Body of pancreas (tissue), 4 donors: ENCODE results near the gene KIRREL1.

Source experiments
- CTCF ChIP-seq, 7 experiments: fragments of 450-650 bp in 4 of 7; fragments of 200-600 bp in 3 of 7; sonication (generic) in 3 of 7; IDR thresholded peaks; one replicate each; pipeline ENCODE4 v1.5.1; 2016 to 2019; ENCODE audit warnings: antibody characterized with exemption in 7 of 7
- POLR2A ChIP-seq, 3 donors: fragments of 450-650 bp; IDR thresholded peaks; one replicate each; pipeline ENCODE4 v1.6.1; 2016; ENCODE audit warnings: antibody characterized with exemption in 3 of 3, mild to moderate bottlenecking in 2 of 3

GRCh38 chr1:158016651-158017335 lies 23.3 kb downstream of the KIRREL1 start:
- no peak for TF ChIP-seq CTCF (IDR thresholded peaks at IDR 0.05)
- no peak for TF ChIP-seq POLR2A (IDR thresholded peaks at IDR 0.05)
